RWPE2 (cell line): ENCODE data around the gene PABPC4L.
"Not testable (repeated sequence)": the region's sequence is repeated elsewhere in the genome, so short reads cannot be mapped to it uniquely, and the experiment has no call there.

Experiments used
- ATAC-seq: fragments of 200-7000 bp; cut with Tn5 transposase; 3 replicates; pipeline ENCODE4 v1.9.1; 2021; ENCODE audit warnings: low read depth
- DNase-seq: peaks from one replicate; pipeline ENCODE4 v3.0.0-alpha.2; 2020; ENCODE audit warnings: low spot score
- H3K27ac ChIP-seq: fragments of 450-650 bp; 2 replicates; pipeline ENCODE4 v1.5.1; 2017; ENCODE audit warnings: mild to moderate bottlenecking; ENCODE audit not compliant: poor library complexity, severe bottlenecking
- H3K27me3 ChIP-seq: fragments of 250-450 bp; sonication (Bioruptor Pico); 2 replicates; pipeline ENCODE4 v1.5.1; 2021; ENCODE audit warnings: mild to moderate bottlenecking, moderate library complexity; ENCODE audit not compliant: insufficient read depth, poor library complexity, severe bottlenecking
- H3K36me3 ChIP-seq: fragments of 250-450 bp; sonication (Bioruptor Pico); 2 replicates; pipeline ENCODE4 v1.5.1; 2020; ENCODE audit warnings: low read depth, mild to moderate bottlenecking, moderate library complexity
- H3K4me1 ChIP-seq: fragments of 250-450 bp; sonication (Bioruptor Pico); 2 replicates; pipeline ENCODE4 v1.5.1; 2021; ENCODE audit warnings: mild to moderate bottlenecking, moderate library complexity; ENCODE audit not compliant: insufficient read depth, poor library complexity, severe bottlenecking
- H3K4me3 ChIP-seq: fragments of 250-450 bp; sonication (Bioruptor Pico); 2 replicates; pipeline ENCODE4 v1.5.1; 2021; ENCODE audit warnings: mild to moderate bottlenecking, moderate library complexity; ENCODE audit not compliant: severe bottlenecking
- H3K9me3 ChIP-seq: fragments of 250-450 bp; sonication (Bioruptor Pico); 2 replicates; pipeline ENCODE4 v1.5.1; 2021; ENCODE audit warnings: mild to moderate bottlenecking, moderate library complexity; ENCODE audit not compliant: severe bottlenecking
- CTCF ChIP-seq: fragments of 450-650 bp; IDR thresholded peaks from one replicate; pipeline ENCODE4 v1.5.1; 2017; ENCODE audit warnings: mild to moderate bottlenecking, moderate library complexity; ENCODE audit not compliant: poor library complexity, severe bottlenecking

PABPC4L gene

DNA sequence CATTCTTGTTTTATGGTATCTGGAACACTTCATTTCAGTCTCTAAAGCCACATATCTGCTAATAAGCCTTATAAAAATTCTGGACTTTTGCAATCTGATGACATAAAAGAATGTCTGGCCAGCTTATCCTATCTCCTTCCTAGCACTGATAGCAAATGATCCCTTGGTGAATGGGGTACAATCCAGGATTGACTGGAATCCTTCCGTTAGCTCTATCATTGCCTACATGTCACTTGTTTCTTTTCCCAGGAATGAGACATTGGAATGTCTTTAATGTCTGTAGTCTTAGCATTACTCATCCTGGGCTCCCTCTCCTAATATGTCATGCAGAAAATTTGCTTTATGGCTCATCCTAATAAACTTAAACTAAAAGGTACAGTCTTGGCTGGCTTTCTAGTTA is 14.8 kb upstream of the PABPC4L start:
- DNase-seq: no peak
- H3K27me3 ChIP-seq: no peaks in the 10 kb centered on the region
- peak overlapping the region; percentile 19 for H3K27ac ChIP-seq
- H3K4me1 ChIP-seq: no peaks in the 10 kb centered on the region
- H3K4me3 ChIP-seq: no peak overlapping the region
- H3K9me3 ChIP-seq: no peaks in the 10 kb centered on the region
- TF ChIP-seq CTCF: no peak
- peak; percentile 73 for ATAC-seq
- no peaks in the 10 kb centered on the region for H3K36me3 ChIP-seq

- no peak overlapping the region for H3K4me3 ChIP-seq
- ATAC-seq: no peak
- peak overlapping the region; percentile 19 for H3K27ac ChIP-seq
- TF ChIP-seq CTCF: no peak
- H3K36me3 ChIP-seq: no peaks in the 10 kb centered on the region
- H3K9me3 ChIP-seq: no peaks in the 10 kb centered on the region
- no peaks in the 10 kb centered on the region for H3K27me3 ChIP-seq
- no peak for DNase-seq
- no peaks in the 10 kb centered on the region for H3K4me1 ChIP-seq
These were observed 14.2 kb upstream of the PABPC4L start for GRCh38 chr4:134215620-134216344.

DNA sequence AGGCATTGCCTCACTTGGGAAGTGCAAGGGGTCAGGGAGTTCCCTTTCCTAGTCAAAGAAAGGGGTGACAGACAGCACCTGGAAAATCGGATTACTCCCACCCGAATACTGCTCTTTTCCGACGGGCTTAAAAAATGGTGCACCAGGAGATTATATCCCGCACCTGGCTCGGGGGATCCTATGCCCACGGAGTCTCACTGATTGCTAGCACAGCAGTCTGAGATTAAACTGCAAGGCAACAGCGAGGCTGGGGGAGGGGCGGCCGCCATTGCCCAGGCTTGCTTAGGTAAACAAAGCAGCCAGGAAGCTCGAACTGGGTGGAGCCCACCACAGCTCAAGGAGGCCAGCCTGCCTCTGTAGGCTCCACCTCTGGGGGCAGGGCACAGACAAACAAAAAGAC is 6.4 kb upstream of the PABPC4L start:
- not testable (repeated sequence) for H3K9me3 ChIP-seq, ATAC-seq, H3K27me3 ChIP-seq, H3K27ac ChIP-seq, H3K36me3 ChIP-seq, H3K4me1 ChIP-seq, H3K4me3 ChIP-seq, DNase-seq

DNA sequence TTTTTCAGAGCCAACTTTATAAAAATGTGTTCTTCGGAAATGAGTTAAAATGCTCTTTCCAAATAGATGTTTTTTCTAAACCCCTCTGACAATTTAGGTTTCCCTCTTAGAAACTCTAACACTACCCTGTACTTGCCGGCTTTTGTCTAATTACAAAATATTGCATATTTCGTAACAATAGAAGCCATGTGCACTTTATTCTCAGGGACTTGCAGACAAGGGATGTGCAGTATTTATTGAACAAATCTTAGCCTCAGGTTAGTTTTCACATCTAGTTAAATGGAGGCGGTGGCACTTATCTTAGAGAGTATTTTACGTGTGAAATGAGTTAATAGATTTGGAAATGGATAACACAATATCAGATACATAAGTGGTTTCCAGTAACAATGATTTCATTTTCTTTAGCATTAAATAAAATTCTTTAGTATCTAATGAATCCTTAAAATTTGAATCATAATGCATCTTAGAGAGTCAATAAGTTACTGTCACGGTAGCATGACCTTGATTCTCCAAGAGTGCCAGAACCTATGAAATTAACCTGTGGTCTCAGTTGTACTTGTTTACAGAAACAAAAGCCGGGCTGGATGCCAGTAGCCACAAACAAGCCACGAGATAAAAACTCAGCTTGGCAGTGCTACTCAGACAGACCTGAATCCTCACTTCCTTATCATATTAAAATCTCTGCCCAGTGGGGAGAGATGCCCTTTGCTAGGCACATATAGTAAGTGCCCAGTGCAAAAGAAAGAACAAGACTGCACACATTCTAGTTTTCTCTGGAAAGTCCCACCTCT is 772 bp upstream of the PABPC4L start:
- Histone ChIP-seq H3K36me3 (no peaks in the 10 kb centered on the region), H3K4me3 (peak overlapping the region; percentile 43), H3K4me1 (peaks cover 7% of the 10 kb centered on the region), H3K27me3 (no peaks in the 10 kb centered on the region), H3K9me3 (no peaks in the 10 kb centered on the region), H3K27ac (no peak overlapping the region)
- peak; percentile 26; the same call in 2 of the 3 replicates for ATAC-seq
- no peak for DNase-seq
- no peak for TF ChIP-seq CTCF

- H3K27ac ChIP-seq: no peak overlapping the region
- H3K4me3 ChIP-seq: peak overlapping the region; percentile 43
- no peaks in the 10 kb centered on the region for H3K9me3 ChIP-seq
- no peaks in the 10 kb centered on the region for H3K36me3 ChIP-seq
- ATAC-seq (no peak), DNase-seq (no peak)
- no peak for TF ChIP-seq CTCF
- no peaks in the 10 kb centered on the region for H3K27me3 ChIP-seq
- peaks cover 7% of the 10 kb centered on the region for H3K4me1 ChIP-seq
These were observed 776 bp downstream of the PABPC4L start for GRCh38 chr4:134200811-134201215.
